Effector CD8-positive, alpha-beta T cell (primary cell): ENCODE measurements around the gene GLO1.
"Not testable (repeated sequence)": the region's sequence is repeated elsewhere in the genome, so short reads cannot be mapped to it uniquely, and the experiment has no call there.

Experiments
- DNase-seq: peaks from one replicate; lab custom pipeline; 2025; lab: John Stamatoyannopoulos, UW

GLO1 gene

GRCh38 chr6:38705924-38706323 is 3.0 kb upstream of the GLO1 start:
- no peak for DNase-seq

GRCh38 chr6:38703949-38704590 is 1.1 kb upstream of the GLO1 start:
- no peak for DNase-seq

GRCh38 chr6:38701551-38701950 is 1.4 kb downstream of the GLO1 start:
- no peak for DNase-seq

- DNase-seq = not testable (repeated sequence)
Observed at GRCh38 chr6:38699702-38700101, 3.2 kb downstream of the GLO1 start.

- no peak for DNase-seq
Observed at GRCh38 chr6:38697846-38698245, 5.1 kb downstream of the GLO1 start.

- no peak for DNase-seq
Observed at GRCh38 chr6:38696345-38696744, 6.6 kb downstream of the GLO1 start.

GRCh38 chr6:38695933-38696332 is 7.0 kb downstream of the GLO1 start:
- DNase-seq = no peak

GRCh38 chr6:38695227-38695900 is 7.6 kb downstream of the GLO1 start:
- DNase-seq = no peak

GRCh38 chr6:38688579-38689087 is 14.3 kb downstream of the GLO1 start:
- DNase-seq = no peak

- no peak for DNase-seq
Observed at GRCh38 chr6:38687549-38687948, 15.4 kb downstream of the GLO1 start.

- DNase-seq = no peak
Observed at GRCh38 chr6:38687043-38687353, 15.9 kb downstream of the GLO1 start.

- no peak for DNase-seq
Observed at GRCh38 chr6:38686270-38687042, 16.5 kb downstream of the GLO1 start.

- DNase-seq = no peak
Observed at GRCh38 chr6:38684904-38685303, 18.0 kb downstream of the GLO1 start.

GRCh38 chr6:38684237-38684636 is 18.7 kb downstream of the GLO1 start:
- no peak for DNase-seq

GRCh38 chr6:38681850-38682249 is 21.1 kb downstream of the GLO1 start:
- DNase-seq = no peak

- DNase-seq = no peak
Observed at GRCh38 chr6:38679668-38680067, 23.3 kb downstream of the GLO1 start.

- DNase-seq = no peak
Observed at GRCh38 chr6:38678178-38678760, 24.7 kb downstream of the GLO1 start.

- no peak for DNase-seq
Observed at GRCh38 chr6:38676974-38677544, 25.9 kb downstream of the GLO1 start.

GRCh38 chr6:38676236-38676973 is 26.5 kb downstream of the GLO1 start:
- DNase-seq = no peak

- DNase-seq = no peak
Observed at GRCh38 chr6:38673397-38674165, 29.4 kb downstream of the GLO1 start.
